HEK293T (cell line): ENCODE measurements around the gene TMC1.

Source experiments
- CTCF ChIA-PET: fragments of 350-600 bp; formaldehyde crosslinking; extraction: SDS; loops from one replicate; lab custom pipeline; 2021; ENCODE audit warnings: antibody characterized with exemption, inconsistent platforms; lab: Yijun Ruan, JAX
- POLR2A ChIA-PET: fragments of 350-600 bp; formaldehyde crosslinking; extraction: SDS; loops from one replicate; lab custom pipeline; 2020; ENCODE audit warnings: antibody characterized with exemption, inconsistent platforms; lab: Yijun Ruan, JAX
- DNase-seq: peaks from one replicate; pipeline ENCODE4 v3.0.0; 2012; ENCODE audit warnings: mixed read lengths; ENCODE audit errors: extremely low spot score
- ARNT ChIP-seq: fragments of 450-650 bp; IDR thresholded peaks from 2 replicates; pipeline ENCODE4 v1.6.1; 2017; ENCODE audit warnings: mild to moderate bottlenecking
- BHLHE40 ChIP-seq: fragments of 450-650 bp; IDR thresholded peaks from 2 replicates; pipeline ENCODE4 v1.6.1; 2016; ENCODE audit warnings: mild to moderate bottlenecking, moderate library complexity, borderline replicate concordance
- CTBP1 ChIP-seq: fragments of 450-650 bp; IDR thresholded peaks from 2 replicates; pipeline ENCODE4 v1.6.1; 2016; ENCODE audit warnings: borderline replicate concordance
- ELF4 ChIP-seq: fragments of 450-650 bp; IDR thresholded peaks from 2 replicates; pipeline ENCODE4 v1.6.1; 2017; ENCODE audit warnings: antibody characterized with exemption
- FOXA1 ChIP-seq: fragments of 450-650 bp; IDR thresholded peaks from 2 replicates; pipeline ENCODE4 v1.6.1; 2016; ENCODE audit warnings: mild to moderate bottlenecking
- FOXK2 ChIP-seq: fragments of 450-650 bp; IDR thresholded peaks from 2 replicates; pipeline ENCODE4 v1.6.1; 2016; ENCODE audit warnings: mild to moderate bottlenecking
- FOXM1 ChIP-seq: fragments of 450-650 bp; IDR thresholded peaks from 2 replicates; pipeline ENCODE4 v1.6.1; 2017; ENCODE audit warnings: mild to moderate bottlenecking, borderline replicate concordance
- HDGF ChIP-seq: fragments of 450-650 bp; IDR thresholded peaks from 2 replicates; pipeline ENCODE4 v1.6.1; 2017; ENCODE audit warnings: antibody characterized with exemption, borderline replicate concordance
- L3MBTL2 ChIP-seq: fragments of 450-650 bp; conservative IDR thresholded peaks from 2 replicates; pipeline ENCODE4 v1.6.1; 2016; ENCODE audit warnings: mild to moderate bottlenecking
- LEF1 ChIP-seq: fragments of 450-650 bp; IDR thresholded peaks from 2 replicates; pipeline ENCODE4 v1.6.1; 2017; ENCODE audit warnings: mild to moderate bottlenecking, borderline replicate concordance
- NFRKB ChIP-seq: fragments of 450-650 bp; IDR thresholded peaks from 2 replicates; pipeline ENCODE4 v1.6.1; 2016; ENCODE audit warnings: mild to moderate bottlenecking, moderate library complexity
- PKNOX1 ChIP-seq: fragments of 450-650 bp; IDR thresholded peaks from 2 replicates; pipeline ENCODE4 v1.6.1; 2016
- SP1 ChIP-seq: fragments of 450-650 bp; IDR thresholded peaks from 2 replicates; pipeline ENCODE4 v1.6.1; 2017
- SUZ12 ChIP-seq: fragments of 450-650 bp; IDR thresholded peaks from 2 replicates; pipeline ENCODE4 v1.6.1; 2016; ENCODE audit warnings: mild to moderate bottlenecking
- TARDBP ChIP-seq: fragments of 450-650 bp; IDR thresholded peaks from 2 replicates; pipeline ENCODE4 v1.6.1; 2016
- ZNF384 ChIP-seq: fragments of 450-650 bp; IDR thresholded peaks from 2 replicates; pipeline ENCODE4 v1.6.1; 2016

Gene TMC1

GRCh38 chr9:72489986-72490385, 31.4 kb upstream of the TMC1 start:
- DNase-seq: no peak
- ChIA-PET POLR2A (no interaction called here), CTCF (interaction anchor here (0.7 kb wide), 1 partner anchor 198 kb away, joined by 3 read pairs; no protein-coding TSS in a partner anchor)
- TF ChIP-seq ZNF384 (no peak), CTBP1 (no peak), ARNT (no peak), ELF4 (no peak), NFRKB (no peak), LEF1 (no peak), HDGF (no peak), BHLHE40 (no peak), SUZ12 (no peak), FOXA1 (no peak), SP1 (no peak), PKNOX1 (no peak), FOXK2 (no peak), L3MBTL2 (no peak), TARDBP (no peak), FOXM1 (no peak)

- POLR2A ChIA-PET: no interaction called here
- no peak for DNase-seq
- CTCF ChIA-PET: no interaction called here
- TF ChIP-seq PKNOX1: no peak
- no peak for TF ChIP-seq LEF1
- TF ChIP-seq BHLHE40: no peak
- no peak for TF ChIP-seq L3MBTL2
- no peak for TF ChIP-seq FOXA1
- TF ChIP-seq ZNF384: no peak
- no peak for TF ChIP-seq SUZ12
- TF ChIP-seq CTBP1: no peak
Observed at GRCh38 chr9:72491242-72491641, 30.2 kb upstream of the TMC1 start.

- no peak for DNase-seq
- POLR2A ChIA-PET: no interaction called here
- TF ChIP-seq HDGF (no peak), ZNF384 (no peak), TARDBP (no peak), SUZ12 (no peak), FOXK2 (no peak), PKNOX1 (no peak), ELF4 (no peak), FOXM1 (no peak), CTBP1 (no peak), BHLHE40 (no peak), ARNT (no peak), SP1 (no peak), LEF1 (no peak), NFRKB (no peak), FOXA1 (no peak), L3MBTL2 (no peak)
- CTCF ChIA-PET: no interaction called here
Observed at GRCh38 chr9:72494051-72494450, 27.4 kb upstream of the TMC1 start.

- no peak for DNase-seq
- POLR2A ChIA-PET: no interaction called here
- CTCF ChIA-PET: no interaction called here
- TF ChIP-seq TARDBP: no peak
- no peak for TF ChIP-seq HDGF
- no peak for TF ChIP-seq BHLHE40
- TF ChIP-seq ARNT: no peak
Observed at GRCh38 chr9:72497447-72498046, 23.9 kb upstream of the TMC1 start.

- ChIA-PET CTCF (no interaction called here), POLR2A (no interaction called here)
- TF ChIP-seq FOXM1 (no peak), CTBP1 (no peak), TARDBP (no peak), SUZ12 (no peak), NFRKB (no peak), PKNOX1 (no peak), FOXA1 (no peak), ZNF384 (no peak)
- no peak for DNase-seq
Observed at GRCh38 chr9:72506615-72507014, 14.8 kb upstream of the TMC1 start.

DNA sequence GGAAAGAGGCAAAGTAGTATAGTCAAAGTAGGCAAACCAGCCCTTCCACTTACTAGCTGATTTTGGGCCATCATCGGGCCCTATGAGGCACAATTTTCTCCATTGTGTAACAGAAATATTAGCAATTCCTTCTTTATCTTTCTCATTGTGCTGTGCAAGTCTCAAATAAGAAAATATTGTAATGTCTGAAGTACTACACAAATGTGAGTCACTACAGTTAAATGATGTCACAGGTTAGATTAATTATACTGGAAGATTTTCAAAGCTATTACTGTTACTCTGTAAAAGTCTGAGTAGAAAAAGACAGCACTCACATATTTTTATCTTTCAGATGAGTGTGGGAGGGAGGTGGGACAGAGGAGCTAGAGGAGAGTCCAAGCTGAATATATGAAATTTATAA, 12.4 kb upstream of the TMC1 start:
- TF ChIP-seq FOXM1 (no peak), SUZ12 (no peak), HDGF (no peak), BHLHE40 (no peak), LEF1 (no peak), FOXK2 (no peak), CTBP1 (no peak), NFRKB (no peak), PKNOX1 (no peak), SP1 (no peak), ELF4 (no peak), ZNF384 (no peak), FOXA1 (no peak), TARDBP (no peak), ARNT (no peak)
- ChIA-PET POLR2A (no interaction called here), CTCF (no interaction called here)
- DNase-seq: no peak
